VCaP (cell line): ENCODE data around the gene UGT1A9.

ENCODE experiments used
- H3K27ac ChIP-seq: fragments of 450-650 bp; 2 replicates; pipeline ENCODE4 v1.5.1; 2017
- CTCF ChIP-seq: fragments of 450-650 bp; conservative IDR thresholded peaks from 2 replicates; pipeline ENCODE4 v1.5.1; 2017; ENCODE audit warnings: mild to moderate bottlenecking, moderate library complexity

The UGT1A9 gene

GRCh38 chr2:233672886-233673285 lies 1.2 kb downstream of the UGT1A9 start:
- no peak for TF ChIP-seq CTCF
- H3K27ac ChIP-seq = no peak overlapping the region

GRCh38 chr2:233673896-233674295 lies 2.2 kb downstream of the UGT1A9 start:
- TF ChIP-seq CTCF = no peak

GRCh38 chr2:233674314-233674713 lies 2.6 kb downstream of the UGT1A9 start:
- TF ChIP-seq CTCF = no peak
- H3K27ac ChIP-seq = no peak overlapping the region

More at GRCh38 chr2:233673896-233674295, 2.2 kb downstream of the UGT1A9 start:
- no peak overlapping the region for H3K27ac ChIP-seq

DNA sequence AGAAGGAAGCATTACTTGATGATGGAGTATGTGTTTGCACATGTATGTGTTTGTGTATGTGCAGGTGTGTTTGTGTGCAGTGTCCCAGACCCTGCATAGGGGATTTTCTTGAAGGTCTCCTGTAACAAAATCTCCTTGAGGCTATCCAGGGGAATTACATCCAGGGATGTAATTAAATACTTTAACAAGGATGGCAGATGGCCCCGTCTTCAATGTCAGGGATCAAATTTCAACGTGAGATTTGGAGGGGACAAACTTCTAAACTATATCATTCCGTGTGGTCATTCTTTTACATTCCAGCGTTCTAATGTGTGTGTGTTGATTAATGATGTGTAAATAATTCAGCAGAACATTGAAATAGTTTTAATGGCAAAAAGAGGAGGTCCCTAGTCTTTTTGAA lies 3.3 kb downstream of the UGT1A9 start:
- no peak overlapping the region for H3K27ac ChIP-seq
- no peak; the same call in 1 of the 2 replicates for TF ChIP-seq CTCF

- TF ChIP-seq CTCF = no peak
- no peak overlapping the region for H3K27ac ChIP-seq
Observed at GRCh38 chr2:233676046-233676445, 4.3 kb downstream of the UGT1A9 start.

DNA sequence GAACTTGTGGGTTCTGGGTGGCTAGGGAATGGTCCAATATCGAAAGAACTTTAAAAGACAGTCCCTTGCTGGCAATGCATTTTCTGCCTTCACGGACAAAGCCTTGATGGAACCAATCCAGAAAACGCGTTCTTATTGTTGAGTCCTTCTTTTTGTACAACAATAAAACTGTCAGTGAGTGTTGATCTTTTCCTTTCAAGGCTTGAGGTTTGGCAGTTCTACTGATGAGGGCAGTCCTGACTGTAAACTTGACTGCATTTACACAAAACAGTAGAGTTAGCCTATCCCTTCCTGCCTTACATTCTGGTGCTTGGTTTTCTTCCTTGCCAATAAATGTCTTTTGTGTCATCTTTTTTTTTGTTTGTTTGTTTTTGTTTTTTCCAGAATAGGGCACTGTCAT lies 7.5 kb downstream of the UGT1A9 start:
- H3K27ac ChIP-seq = no peak overlapping the region
- TF ChIP-seq CTCF = no peak

GRCh38 chr2:233680361-233681045 lies 8.8 kb downstream of the UGT1A9 start:
- no peak overlapping the region for H3K27ac ChIP-seq
- TF ChIP-seq CTCF = no peak
